ENCODE data around the gene SLC25A25. TPM values are rescaled to one million over a fixed set of nuclear protein-coding genes. Genes with fewer than 3 reads are reported as not detected.
A peak's percentile ranks its signal among the peaks of the same experiment; 100 is the strongest.
"Not testable (repeated sequence)": the region's sequence is repeated elsewhere in the genome, so short reads cannot be mapped to it uniquely, and the experiment has no call there.

SLC25A25 gene
- total RNA-seq (10 to 100 TPM in 3 of 10 donors, 1 to 10 TPM in 7; 3.6 to 20.7 (median 7.5) TPM), polyA plus RNA-seq (1 to 10 TPM; 2.3 to 4.8 TPM)
- long read RNA-seq, donor 1, partial matches to known transcripts = 2 of 11 reads
- long read RNA-seq, donor 1, other reads (novel, unspliced or antisense) = 5 of 11 reads
- long read RNA-seq, donor 2, transcript SLC25A25-203 (10 exons, 3,431 nt) = major isoform, 6 of 11 reads
- long read RNA-seq, donor 2, partial matches to known transcripts = 1 of 11 reads
- long read RNA-seq, donor 2, other reads (novel, unspliced or antisense) = 3 of 11 reads
- long read RNA-seq, donor 3, transcript SLC25A25-203 (10 exons, 3,431 nt) = minor isoform, 10 of 42 reads
- long read RNA-seq, donor 3, transcript SLC25A25-201 (10 exons, 3,474 nt) = major isoform, 12 of 42 reads
- long read RNA-seq, donor 3, partial matches to known transcripts = 19 of 42 reads
- long read RNA-seq, donor 3, other reads (novel, unspliced or antisense) = 1 of 42 reads

GRCh38 chr9:128067645-128068385 lies at the start of gene SLC25A25:
TSS of gene SLC25A25 (plus strand) at chr9:128068232. CDS start at chr9:128068320, 88 bp downstream.
- no peak for TF ChIP-seq CTCF (IDR thresholded peaks at IDR 0.05)
- peaks cover 0 to 10% (median 0%) of the 10 kb centered on the region in 9 donors for H3K36me3 ChIP-seq
- peak; percentile 95 to 97 (median 96) for ATAC-seq
- H3K4me1 ChIP-seq = peaks cover 12 to 76% (median 44%) of the 10 kb centered on the region in 9 donors
- no peaks in the 10 kb centered on the region for H3K27me3 ChIP-seq
- peak; percentile 100 for DNase-seq
- no peaks in the 10 kb centered on the region for H3K9me3 ChIP-seq
- H3K4me3 ChIP-seq = peak within 1 kb of the TSS; percentile 54 to 98 (median 88)
- WGBS, 2 donors = 0 to 1% methylated on average over 53 to 67 of the region's 67 CpGs
- peak within 1 kb of the TSS; percentile 88 to 99 (median 98) for H3K27ac ChIP-seq
- intact Hi-C loops (cut with DNase I) = loop anchor here in 3 of 10 donors (1.0 to 10.0 kb wide), 3 partner anchors 26 to 59 kb away; partner anchors contain the start of gene PTGES2 (in 1 of the 3)

- H3K4me1 ChIP-seq = peaks cover 0 to 32% (median 0%) of the 10 kb centered on the region in 9 donors
- peak in 4 of 9 donors; percentile 17 to 29 (median 21) for TF ChIP-seq CTCF (IDR thresholded peaks at IDR 0.05)
- H3K36me3 ChIP-seq = no peaks in the 10 kb centered on the region
- no peak for ATAC-seq
- H3K27ac ChIP-seq = no peak overlapping the region
- no peak overlapping the region for H3K4me3 ChIP-seq
- H3K27me3 ChIP-seq = no peaks in the 10 kb centered on the region
- H3K9me3 ChIP-seq = no peaks in the 10 kb centered on the region
- intact Hi-C loops (cut with DNase I) = no loop called here
- no peak for DNase-seq
- WGBS, 2 donors = 90 to 91% methylated on average over 4 of the region's 4 CpGs
These were observed 47.3 kb upstream of the SLC25A25 start for GRCh38 chr9:128020692-128021091.

- no peaks in the 10 kb centered on the region for H3K36me3 ChIP-seq
- WGBS, 2 donors = 44 to 100% methylated on average over 1 of the region's 1 CpG
- no peak overlapping the region for H3K27ac ChIP-seq
- ATAC-seq (no peak), DNase-seq (no peak)
- no peaks in the 10 kb centered on the region for H3K27me3 ChIP-seq
- TF ChIP-seq CTCF (IDR thresholded peaks at IDR 0.05) = no peak
- intact Hi-C loops (cut with DNase I) = no loop called here
- peaks cover 0 to 34% (median 0%) of the 10 kb centered on the region in 9 donors for H3K4me1 ChIP-seq
- H3K4me3 ChIP-seq = no peak overlapping the region
- no peaks in the 10 kb centered on the region for H3K9me3 ChIP-seq
These were observed 46.9 kb upstream of the SLC25A25 start for GRCh38 chr9:128021098-128021497.

GRCh38 chr9:128022886-128023285 lies 45.1 kb upstream of the SLC25A25 start:
- Histone ChIP-seq H3K4me1 (peaks cover 0 to 52% (median 0%) of the 10 kb centered on the region in 9 donors), H3K9me3 (no peaks in the 10 kb centered on the region), H3K27me3 (no peaks in the 10 kb centered on the region), H3K4me3 (no peak overlapping the region), H3K36me3 (no peaks in the 10 kb centered on the region), H3K27ac (peak overlapping the region in 1 of 10 donors; percentile 14)
- WGBS, 2 donors = 66 to 73% methylated on average over 2 of the region's 2 CpGs
- peak in 2 of 8 donors; percentile 42 to 48 for ATAC-seq
- TF ChIP-seq CTCF (IDR thresholded peaks at IDR 0.05) = no peak
- no peak for DNase-seq
- intact Hi-C loops (cut with DNase I) = no loop called here

GRCh38 chr9:128023671-128024070 lies 44.4 kb upstream of the SLC25A25 start:
- intact Hi-C loops (cut with DNase I); H3K4me3 ChIP-seq; H3K9me3 ChIP-seq; ATAC-seq; H3K27me3 ChIP-seq; DNase-seq; H3K36me3 ChIP-seq; H3K27ac ChIP-seq: not testable (repeated sequence)
- H3K4me1 ChIP-seq = peaks cover 0 to 59% (median 0%) of the 10 kb centered on the region in 9 donors
- 77 to 87% methylated on average over 12 of the region's 12 CpGs for WGBS, 2 donors
